AG04450 (cell line): ENCODE results near the gene CCNI. TPM values are rescaled to one million over a fixed set of nuclear protein-coding genes. Genes with fewer than 3 reads are reported as not detected.

Experiments
- CTCF ChIA-PET: fragments of 300-600, 350-600 bp; formaldehyde crosslinking; extraction: SDS; loops from one replicate; lab custom pipeline; 2022; ENCODE audit warnings: antibody characterized with exemption, inconsistent platforms; lab: Charles Lee
- POLR2A ChIA-PET: fragments of 350-600 bp; formaldehyde crosslinking; extraction: SDS; loops from one replicate; lab custom pipeline; 2021; ENCODE audit warnings: antibody characterized with exemption, inconsistent platforms; lab: Yijun Ruan, JAX
- DNase-seq: peaks from one replicate; pipeline ENCODE4 v3.0.0-alpha.2; 2011; ENCODE audit warnings: low read depth, low spot score
- H3K27ac ChIP-seq: one replicate; pipeline ENCODE4 v1.5.1; 2012; ENCODE audit warnings: low read depth, low read length, control low read depth
- H3K27me3 ChIP-seq: one replicate; pipeline ENCODE4 v1.6.0; 2012; ENCODE audit warnings: low read length; ENCODE audit not compliant: control insufficient read depth, insufficient read depth
- H3K4me3 ChIP-seq: 2 replicates; pipeline ENCODE4 v1.5.1; 2011; ENCODE audit warnings: mild to moderate bottlenecking, low read depth, low read length, control low read depth
- H3K9me3 ChIP-seq: 2 replicates; pipeline ENCODE4 v1.5.1; 2012; ENCODE audit warnings: low read length; ENCODE audit not compliant: control insufficient read depth, insufficient read depth
- polyA minus RNA-seq: library from RNA; depleted of rRNA, polyadenylated mRNA; stranded (reverse); fragments of >200 nt; gene quantifications from 2 replicates; pipeline ENCODE4 v1.2.3, GENCODE V29; 2011; rRNA and poly(A)+ RNA removed
- polyA plus RNA-seq: library from polyadenylated mRNA; depleted of rRNA; stranded (reverse); fragments of >200 nt; gene quantifications from 2 replicates; pipeline ENCODE4 v1.2.3, GENCODE V29; 2011; rRNA removed
- TF ChIP-seq, protein P1 (sequence below): IDR thresholded peaks from 2 replicates; pipeline ENCODE4 v1.5.1; 2011; ENCODE audit warnings: low read depth, low read length, control low read depth, inconsistent platforms

The CCNI gene, protein sequence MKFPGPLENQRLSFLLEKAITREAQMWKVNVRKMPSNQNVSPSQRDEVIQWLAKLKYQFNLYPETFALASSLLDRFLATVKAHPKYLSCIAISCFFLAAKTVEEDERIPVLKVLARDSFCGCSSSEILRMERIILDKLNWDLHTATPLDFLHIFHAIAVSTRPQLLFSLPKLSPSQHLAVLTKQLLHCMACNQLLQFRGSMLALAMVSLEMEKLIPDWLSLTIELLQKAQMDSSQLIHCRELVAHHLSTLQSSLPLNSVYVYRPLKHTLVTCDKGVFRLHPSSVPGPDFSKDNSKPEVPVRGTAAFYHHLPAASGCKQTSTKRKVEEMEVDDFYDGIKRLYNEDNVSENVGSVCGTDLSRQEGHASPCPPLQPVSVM
- polyA plus RNA-seq (178 and 226 TPM in 2 replicates), polyA minus RNA-seq (623 and 647 TPM in 2 replicates)

DNA sequence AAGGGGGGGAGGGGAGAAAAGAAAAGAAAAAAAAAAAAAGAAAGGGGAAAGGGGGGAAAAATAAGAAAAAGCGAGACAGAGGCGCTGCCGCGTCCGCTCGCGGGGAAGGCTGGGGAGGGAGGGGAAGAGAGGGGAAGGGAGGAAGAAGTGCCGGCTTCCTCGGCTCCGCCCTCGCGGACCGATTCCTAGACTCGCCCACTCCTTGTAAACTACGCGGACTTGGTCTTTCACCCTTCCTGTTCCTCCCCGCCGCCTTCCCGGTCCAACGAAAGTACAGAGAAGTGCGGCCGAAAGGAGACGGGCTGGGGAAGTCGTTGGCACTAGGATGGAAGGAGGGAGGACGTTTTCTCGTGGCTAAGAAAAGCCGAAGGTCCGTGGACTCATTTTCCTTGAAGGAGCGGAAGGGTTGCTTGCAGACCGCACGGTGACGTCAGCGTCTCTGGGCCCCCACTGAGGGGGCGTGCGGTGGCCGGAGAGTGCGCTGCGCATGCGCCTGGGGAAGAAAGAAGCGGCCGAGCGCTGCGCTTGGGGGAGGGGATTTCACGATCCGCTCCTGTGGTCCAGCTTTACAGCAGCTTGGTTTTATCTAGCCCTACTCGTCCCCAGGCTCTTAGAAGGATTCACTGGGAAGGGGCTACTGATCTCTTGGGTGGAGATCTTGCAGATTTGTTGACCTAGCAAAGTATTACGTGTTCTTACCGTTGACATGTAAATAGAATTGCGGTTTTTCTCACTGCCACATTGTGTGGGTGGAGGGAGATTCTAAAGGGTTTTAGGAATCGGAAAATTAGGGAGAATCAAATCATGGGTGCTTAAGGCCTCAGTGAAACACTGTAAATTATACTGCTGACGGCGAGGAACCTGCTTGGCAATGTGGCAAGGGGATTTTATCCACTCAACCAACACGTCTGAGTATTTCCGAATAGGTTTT, at the start of gene CCNI:
CCNI (minus strand) TSS at position 121 of the 931 bp plus-strand sequence. CDS start 9,627 bp downstream, outside the sequence.
- ChIA-PET CTCF (interaction anchor here (0.8 to 2.0 kb wide), 3 partner anchors 19 to 571 kb away, joined by 3 to 10 read pairs (median 4); no protein-coding TSS in a partner anchor), POLR2A (interaction anchor here (1.0 to 1.3 kb wide), 3 partner anchors 14 to 90 kb away, joined by 3 to 13 read pairs (median 3); partner anchors contain the start of gene CCNG2)
- peak within 1 kb of the TSS; percentile 82 for H3K4me3 ChIP-seq
- TF ChIP-seq, protein P1, sequence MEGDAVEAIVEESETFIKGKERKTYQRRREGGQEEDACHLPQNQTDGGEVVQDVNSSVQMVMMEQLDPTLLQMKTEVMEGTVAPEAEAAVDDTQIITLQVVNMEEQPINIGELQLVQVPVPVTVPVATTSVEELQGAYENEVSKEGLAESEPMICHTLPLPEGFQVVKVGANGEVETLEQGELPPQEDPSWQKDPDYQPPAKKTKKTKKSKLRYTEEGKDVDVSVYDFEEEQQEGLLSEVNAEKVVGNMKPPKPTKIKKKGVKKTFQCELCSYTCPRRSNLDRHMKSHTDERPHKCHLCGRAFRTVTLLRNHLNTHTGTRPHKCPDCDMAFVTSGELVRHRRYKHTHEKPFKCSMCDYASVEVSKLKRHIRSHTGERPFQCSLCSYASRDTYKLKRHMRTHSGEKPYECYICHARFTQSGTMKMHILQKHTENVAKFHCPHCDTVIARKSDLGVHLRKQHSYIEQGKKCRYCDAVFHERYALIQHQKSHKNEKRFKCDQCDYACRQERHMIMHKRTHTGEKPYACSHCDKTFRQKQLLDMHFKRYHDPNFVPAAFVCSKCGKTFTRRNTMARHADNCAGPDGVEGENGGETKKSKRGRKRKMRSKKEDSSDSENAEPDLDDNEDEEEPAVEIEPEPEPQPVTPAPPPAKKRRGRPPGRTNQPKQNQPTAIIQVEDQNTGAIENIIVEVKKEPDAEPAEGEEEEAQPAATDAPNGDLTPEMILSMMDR, result no peak
- peak; percentile 96 for DNase-seq
- H3K27ac ChIP-seq, result peak within 1 kb of the TSS; percentile 100
- no peaks in the 10 kb centered on the region; the same call in 1 of the 2 replicates for H3K9me3 ChIP-seq
- H3K27me3 ChIP-seq, result no peaks in the 10 kb centered on the region

DNA sequence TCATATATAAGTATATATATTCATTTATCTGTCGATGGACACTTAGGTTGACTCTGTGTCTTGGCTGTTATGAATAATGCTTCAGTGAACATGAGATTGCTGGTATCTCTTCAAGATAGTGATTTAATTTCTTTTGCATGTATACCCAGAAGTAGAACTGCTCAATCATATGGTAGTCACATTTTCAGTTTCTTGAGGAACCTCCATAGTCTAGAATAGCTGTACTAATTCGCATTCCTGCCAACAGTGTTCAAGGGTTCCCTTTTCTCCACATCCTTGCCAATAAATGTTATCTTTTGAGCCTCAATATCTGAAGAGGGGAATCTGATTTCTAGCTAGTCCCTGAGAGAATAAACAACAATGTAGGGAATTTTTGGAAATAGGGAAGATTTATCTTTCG, 48.8 kb upstream of the CCNI start:
- Histone ChIP-seq H3K9me3 (no peaks in the 10 kb centered on the region), H3K27me3 (peaks cover 27% of the 10 kb centered on the region), H3K4me3 (no peak overlapping the region), H3K27ac (no peak overlapping the region)
- DNase-seq, result no peak
- CTCF ChIA-PET, result interaction anchor here (1.8 to 4.4 kb wide), 2 partner anchors 29 to 79 kb away, joined by 7 to 22 read pairs; no protein-coding TSS in a partner anchor
- TF ChIP-seq, protein P1, result no peak
- POLR2A ChIA-PET, result no interaction called here

DNA sequence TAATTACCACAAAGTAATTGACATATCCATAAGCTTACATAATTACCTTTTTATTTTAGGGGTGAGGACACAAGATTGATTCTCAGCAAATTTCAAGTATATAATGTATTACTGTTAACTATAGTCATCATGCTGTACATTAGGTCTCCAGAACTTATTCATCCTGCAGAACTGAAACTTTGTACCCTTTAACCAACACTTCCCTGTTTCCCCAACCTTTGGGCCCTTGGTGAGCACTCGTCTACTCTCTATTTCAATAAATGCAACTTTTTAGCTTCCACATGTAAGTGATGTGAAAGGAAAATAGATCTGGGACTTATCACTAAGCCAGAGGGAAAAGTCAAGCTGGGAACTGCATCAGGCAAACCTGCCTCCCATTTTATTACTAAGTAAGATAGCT, 47.6 kb upstream of the CCNI start:
- no peaks in the 10 kb centered on the region for H3K9me3 ChIP-seq
- no peak overlapping the region for H3K4me3 ChIP-seq
- ChIA-PET POLR2A (no interaction called here), CTCF (interaction anchor here (1.6 to 1.8 kb wide), 2 partner anchors 28 to 80 kb away, joined by 7 read pairs; no protein-coding TSS in a partner anchor)
- DNase-seq, result no peak
- TF ChIP-seq, protein P1, result no peak
- H3K27ac ChIP-seq, result no peak overlapping the region
- peaks cover 27% of the 10 kb centered on the region for H3K27me3 ChIP-seq

DNA sequence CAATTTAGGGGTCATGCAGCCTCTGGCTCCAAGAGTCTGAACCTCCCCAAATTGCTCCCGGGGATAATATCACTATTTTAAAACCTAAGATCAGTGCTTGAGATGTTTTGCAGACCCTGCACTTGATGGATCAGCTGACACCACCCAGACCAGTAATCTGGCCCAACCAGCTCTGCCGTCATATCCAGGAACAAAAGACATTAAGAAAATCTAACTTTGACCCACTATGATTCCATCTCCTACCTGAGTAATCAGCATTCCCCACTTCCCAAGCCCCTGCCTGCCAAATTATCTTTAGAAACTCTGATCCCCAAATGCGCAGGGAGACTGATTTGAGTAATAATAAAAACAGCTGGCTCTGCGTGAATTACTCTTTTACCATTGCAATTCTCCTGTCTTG, 46.9 kb upstream of the CCNI start:
- Histone ChIP-seq H3K27me3 (peaks cover 27% of the 10 kb centered on the region), H3K9me3 (no peaks in the 10 kb centered on the region), H3K4me3 (no peak overlapping the region), H3K27ac (no peak overlapping the region)
- TF ChIP-seq, protein P1, result no peak
- ChIA-PET CTCF (interaction anchor here (1.6 kb wide), 1 partner anchor 27 kb away, joined by 7 read pairs; no protein-coding TSS in a partner anchor), POLR2A (no interaction called here)
- DNase-seq, result no peak
